Keratinocyte (primary cell): ENCODE data around the gene FHIT. TPM values are rescaled to one million over a fixed set of nuclear protein-coding genes. Genes with fewer than 3 reads are reported as not detected.

Experiments used
- DNase-seq: peaks from one replicate; pipeline ENCODE4 v3.0.0-alpha.2; 2011; ENCODE audit warnings: low read depth, missing footprints, low spot score
- FAIRE-seq: peaks from 2 replicates; lab custom pipeline; 2011; peaks lifted over from hg19 to GRCh38; lab: Jason Lieb, UNC
- H2AFZ ChIP-seq: 2 replicates; pipeline ENCODE4 v1.6.0; 2012; ENCODE audit warnings: low read length, control low read depth, inconsistent platforms; ENCODE audit not compliant: control insufficient read depth
- H3K27ac ChIP-seq: 2 replicates; pipeline ENCODE4 v1.5.1; 2011; ENCODE audit warnings: low read length; ENCODE audit not compliant: control insufficient read depth, insufficient read depth
- H3K27me3 ChIP-seq: 3 replicates; pipeline ENCODE4 v1.6.0; 2011; ENCODE audit warnings: low read length; ENCODE audit not compliant: control insufficient read depth, insufficient read depth; ENCODE audit errors: extremely low read depth
- H3K36me3 ChIP-seq, 2 experiments: 2 replicates in 1 of 2; 3 replicates in 1 of 2; pipeline ENCODE4 v1.5.1; 2011; ENCODE audit warnings: low read length in 2 of 2, mild to moderate bottlenecking in 1 of 2; ENCODE audit not compliant: control insufficient read depth in 2 of 2, insufficient read depth in 2 of 2; ENCODE audit errors: extremely low read depth in 1 of 2
- H3K4me1 ChIP-seq: 3 replicates; pipeline ENCODE4 v1.5.1; 2011; ENCODE audit warnings: low read length; ENCODE audit not compliant: control insufficient read depth, insufficient read depth; ENCODE audit errors: extremely low read depth
- H3K4me2 ChIP-seq: 3 replicates; pipeline ENCODE4 v1.6.0; 2011; ENCODE audit warnings: low read depth, low read length; ENCODE audit not compliant: control insufficient read depth, insufficient read depth; ENCODE audit errors: extremely low read depth
- H3K4me3 ChIP-seq, 3 experiments: fragments of 200-600 bp in 1 of 3; sonication (generic) in 1 of 3; 2 replicates in 2 of 3; 3 replicates in 1 of 3; pipeline ENCODE4 v1.5.1; 2011 to 2016; ENCODE audit warnings: low read length in 3 of 3, mild to moderate bottlenecking in 3 of 3, control low read depth in 2 of 3, inconsistent platforms in 1 of 3, low read depth in 1 of 3, mixed read lengths in 1 of 3, mixed run types in 1 of 3, moderate library complexity in 1 of 3; ENCODE audit not compliant: control insufficient read depth in 2 of 3, insufficient read depth in 2 of 3; ENCODE audit errors: extremely low read depth in 1 of 3
- H3K79me2 ChIP-seq: 2 replicates; pipeline ENCODE4 v1.6.0; 2012; ENCODE audit warnings: low read length; ENCODE audit not compliant: control insufficient read depth, insufficient read depth
- H3K9ac ChIP-seq: 3 replicates; pipeline ENCODE4 v1.6.0; 2011; ENCODE audit warnings: low read length; ENCODE audit not compliant: control insufficient read depth, insufficient read depth; ENCODE audit errors: extremely low read depth
- H3K9me1 ChIP-seq: 3 replicates; pipeline ENCODE4 v1.6.0; 2011; ENCODE audit warnings: low read length; ENCODE audit not compliant: control insufficient read depth, insufficient read depth; ENCODE audit errors: extremely low read depth
- H3K9me3 ChIP-seq: 2 replicates; pipeline ENCODE4 v1.5.1; 2012; ENCODE audit warnings: low read depth, low read length; ENCODE audit not compliant: control insufficient read depth
- H4K20me1 ChIP-seq: 3 replicates; pipeline ENCODE4 v1.6.0; 2011; ENCODE audit warnings: low read length; ENCODE audit not compliant: control insufficient read depth, insufficient read depth; ENCODE audit errors: extremely low read depth
- CTCF ChIP-seq, 3 experiments: IDR thresholded peaks in 1 of 3; conservative IDR thresholded peaks in 1 of 3; optimal IDR thresholded peaks in 1 of 3; 2 replicates in 2 of 3; 3 replicates in 1 of 3; pipeline versions ENCODE3 to v1.5.1; 2011; ENCODE audit warnings: low read length in 3 of 3, mild to moderate bottlenecking in 3 of 3, moderate library complexity in 2 of 3, control low read depth in 1 of 3, inconsistent platforms in 1 of 3; ENCODE audit not compliant: insufficient read depth in 2 of 3; ENCODE audit errors: extremely low read depth in 1 of 3
- EZH2 ChIP-seq: IDR thresholded peaks from one replicate; pipeline ENCODE4 v1.6.1; 2012; ENCODE audit warnings: inconsistent platforms, mild to moderate bottlenecking, low read length, moderate library complexity
- dilution Hi-C: fragments of 300-500 bp; cut with MboI; formaldehyde crosslinking; loops from one replicate; pipeline ENCODE4 v1.7.0; 2020; ENCODE audit warnings: low sequenced_read_pairs; ENCODE audit not compliant: extremely low pct_ligation_motif_present
- polyA plus RNA-seq, 5 experiments: library from polyadenylated mRNA; depleted of rRNA in 3 of 5; stranded (reverse) in 3 of 5; stranded (forward) in 1 of 5; unstranded in 1 of 5; fragments of >200 nt; gene quantifications; 1 replicate in 1 of 5; 2 replicates in 3 of 5; 3 replicates in 1 of 5; pipeline versions ENCODE4 v1.2.1 to v1.2.3, GENCODE V29; 2011 to 2012; ENCODE audit warnings: missing spikeins in 2 of 5, low read depth in 1 of 5, low replicate concordance in 1 of 5

Gene FHIT
- polyA plus RNA-seq, 1 donor (not counting 4 experiments of a cell fraction or from before 2014, with no cell fraction given), result 2.2 TPM

DNA sequence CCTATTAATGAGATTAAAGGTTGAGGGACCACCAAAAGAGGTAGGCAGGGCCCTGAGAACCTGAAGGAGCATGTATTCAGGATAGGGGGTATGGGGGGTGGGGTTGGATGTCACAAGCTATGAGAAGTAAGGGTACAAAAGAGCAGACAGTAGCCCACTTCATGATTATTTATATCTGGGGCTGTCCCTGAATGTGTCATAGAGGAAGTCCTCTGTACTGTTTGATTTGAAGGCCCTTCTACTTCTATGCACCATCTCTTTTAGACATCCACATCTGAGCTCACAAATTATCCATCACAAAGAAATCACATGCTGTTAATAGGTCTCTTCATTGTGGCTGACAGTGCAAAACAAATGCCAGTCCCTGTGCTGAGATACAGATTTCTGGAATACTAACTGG is 68.6 kb downstream of the FHIT start:
- Histone ChIP-seq H3K27me3 (no peaks in the 10 kb centered on the region), H3K4me3 (no peak overlapping the region), H3K4me1 (peaks cover 10% of the 10 kb centered on the region), H3K9ac (no peak overlapping the region), H3K9me3 (no peaks in the 10 kb centered on the region), H3K9me1 (no peaks in the 10 kb centered on the region), H3K79me2 (no peaks in the 10 kb centered on the region), H2AFZ (no peak overlapping the region), H3K27ac (no peak overlapping the region), H4K20me1 (no peaks in the 10 kb centered on the region), H3K4me2 (no peak overlapping the region), H3K36me3 (no peaks in the 10 kb centered on the region)
- dilution Hi-C loops, result no loop called here
- TF ChIP-seq EZH2, result no peak
- TF ChIP-seq CTCF (optimal IDR thresholded peaks at IDR 0.05 in 1 of 3, IDR thresholded peaks at IDR 0.05 in 1 of 3, conservative IDR thresholded peaks at IDR 0.05 in 1 of 3; ENCODE audit: extremely low read depth in 1 of 3, insufficient read depth in 2 of 3, low read length in 3 of 3), result no peak
- no peak for FAIRE-seq
- DNase-seq, result no peak

- no peak overlapping the region for H3K9ac ChIP-seq
- H3K79me2 ChIP-seq, result no peaks in the 10 kb centered on the region
- no peak for DNase-seq
- TF ChIP-seq EZH2, result no peak
- TF ChIP-seq CTCF (optimal IDR thresholded peaks at IDR 0.05 in 1 of 3, IDR thresholded peaks at IDR 0.05 in 1 of 3, conservative IDR thresholded peaks at IDR 0.05 in 1 of 3; ENCODE audit: extremely low read depth in 1 of 3, insufficient read depth in 2 of 3, low read length in 3 of 3), result no peak
- H3K9me3 ChIP-seq, result no peaks in the 10 kb centered on the region
- H3K36me3 ChIP-seq, result no peaks in the 10 kb centered on the region
- peak; percentile 20 for FAIRE-seq
- H3K4me1 ChIP-seq, result peaks cover 10% of the 10 kb centered on the region
- no peaks in the 10 kb centered on the region for H4K20me1 ChIP-seq
- H2AFZ ChIP-seq, result no peak overlapping the region
- no peaks in the 10 kb centered on the region for H3K9me1 ChIP-seq
- dilution Hi-C loops, result no loop called here
- H3K27ac ChIP-seq, result no peak overlapping the region
- H3K4me2 ChIP-seq, result no peak overlapping the region
- H3K4me3 ChIP-seq, result no peak overlapping the region
- H3K27me3 ChIP-seq, result no peaks in the 10 kb centered on the region
These were observed 69.4 kb downstream of the FHIT start for GRCh38 chr3:61181874-61182273.
